Measurements from ENCODE around the gene COTL1.

GRCh38 chr16:84552135-84552534 lies 65.7 kb downstream of the COTL1 start:
- TF ChIP-seq CTCF (IDR thresholded peaks at IDR 0.05) (no peak), POLR2A (IDR thresholded peaks at IDR 0.05) (no peak)

Measured in adrenal gland (tissue), 5 donors.